Glutamatergic neuron (in vitro differentiated cells): ENCODE measurements around the gene FLNA. TPM values are rescaled to one million over a fixed set of nuclear protein-coding genes. Genes with fewer than 3 reads are reported as not detected.
"Not testable (repeated sequence)": the region's sequence is repeated elsewhere in the genome, so short reads cannot be mapped to it uniquely, and the experiment has no call there.

ENCODE experiments used
- DNase-seq: peaks from one replicate; pipeline ENCODE4 v3.0.0; 2022
- H3K27ac Mint-ChIP-seq: one replicate; pipeline ENCODE4 v1.8.0; 2020; ENCODE audit warnings: mild to moderate bottlenecking, mixed read lengths, inconsistent platforms; ENCODE audit not compliant: unreplicated experiment
- H3K27me3 Mint-ChIP-seq: one replicate; pipeline ENCODE4 v1.8.0; 2020; ENCODE audit warnings: mild to moderate bottlenecking, moderate library complexity, mixed read lengths, inconsistent platforms; ENCODE audit not compliant: unreplicated experiment
- H3K36me3 Mint-ChIP-seq: one replicate; pipeline ENCODE4 v1.8.0; 2020; ENCODE audit warnings: mild to moderate bottlenecking, mixed read lengths, inconsistent platforms; ENCODE audit not compliant: unreplicated experiment
- H3K4me1 Mint-ChIP-seq: one replicate; pipeline ENCODE4 v1.8.0; 2020; ENCODE audit warnings: mild to moderate bottlenecking, low read depth, mixed read lengths, inconsistent platforms; ENCODE audit not compliant: unreplicated experiment
- H3K4me3 Mint-ChIP-seq: one replicate; pipeline ENCODE4 v1.8.0; 2020; ENCODE audit warnings: mild to moderate bottlenecking, mixed read lengths, inconsistent platforms; ENCODE audit not compliant: unreplicated experiment
- H3K9me3 Mint-ChIP-seq: one replicate; pipeline ENCODE4 v1.8.0; 2020; ENCODE audit warnings: mild to moderate bottlenecking, moderate library complexity, mixed read lengths, inconsistent platforms; ENCODE audit not compliant: unreplicated experiment
- CTCF ChIP-seq: fragments of 200-600 bp; sonication (generic); IDR thresholded peaks from one replicate; pipeline ENCODE4 v1.5.0; 2021; ENCODE audit not compliant: partially characterized antibody, unreplicated experiment
- total RNA-seq: library from RNA; stranded (reverse); fragmentation: NEBNext Ultra II Directional; extraction: Animal tissue kit (Norgen Biotek cat#: 25700); gene quantifications from one replicate; pipeline ENCODE4 v1.2.1, GENCODE V29; 2021; ENCODE audit not compliant: unreplicated experiment

FLNA gene
- total RNA-seq, 1 donor from 2014 or later = 499 TPM

GRCh38 chrX:154349359-154349935 is 25.0 kb downstream of the FLNA start:
- H3K36me3 Mint-ChIP-seq = no peaks in the 10 kb centered on the region
- DNase-seq = peak; percentile 6
- H3K27ac Mint-ChIP-seq = no peak overlapping the region
- peaks cover 3% of the 10 kb centered on the region for H3K27me3 Mint-ChIP-seq
- H3K9me3 Mint-ChIP-seq = peaks cover 7% of the 10 kb centered on the region
- no peaks in the 10 kb centered on the region for H3K4me1 Mint-ChIP-seq
- TF ChIP-seq CTCF = no peak
- no peak overlapping the region for H3K4me3 Mint-ChIP-seq

GRCh38 chrX:154348646-154349358 is 25.6 kb downstream of the FLNA start:
- peak; percentile 5 for DNase-seq
- Mint-ChIP-seq H3K27me3 (peaks cover 3% of the 10 kb centered on the region), H3K4me1 (no peaks in the 10 kb centered on the region), H3K4me3 (no peak overlapping the region), H3K36me3 (no peaks in the 10 kb centered on the region), H3K27ac (no peak overlapping the region), H3K9me3 (peaks cover 7% of the 10 kb centered on the region)
- no peak for TF ChIP-seq CTCF

GRCh38 chrX:154348114-154348531 is 26.3 kb downstream of the FLNA start:
- no peak for DNase-seq
- peaks cover 7% of the 10 kb centered on the region for H3K9me3 Mint-ChIP-seq
- no peak overlapping the region for H3K4me3 Mint-ChIP-seq
- H3K4me1 Mint-ChIP-seq = no peaks in the 10 kb centered on the region
- H3K27me3 Mint-ChIP-seq = peaks cover 3% of the 10 kb centered on the region
- no peaks in the 10 kb centered on the region for H3K36me3 Mint-ChIP-seq
- no peak for TF ChIP-seq CTCF
- H3K27ac Mint-ChIP-seq = peak overlapping the region; percentile 28

GRCh38 chrX:154343620-154344019 is 30.8 kb downstream of the FLNA start:
- not testable (repeated sequence) for H3K4me1 Mint-ChIP-seq, H3K9me3 Mint-ChIP-seq, H3K4me3 Mint-ChIP-seq, H3K36me3 Mint-ChIP-seq, DNase-seq, H3K27me3 Mint-ChIP-seq, H3K27ac Mint-ChIP-seq

- H3K27me3 Mint-ChIP-seq, DNase-seq, H3K36me3 Mint-ChIP-seq, H3K27ac Mint-ChIP-seq, H3K4me3 Mint-ChIP-seq, H3K4me1 Mint-ChIP-seq, H3K9me3 Mint-ChIP-seq: not testable (repeated sequence)
Measured at GRCh38 chrX:154343063-154343462, 31.4 kb downstream of the FLNA start.

- H3K27ac Mint-ChIP-seq, H3K9me3 Mint-ChIP-seq, H3K27me3 Mint-ChIP-seq, DNase-seq, H3K36me3 Mint-ChIP-seq, H3K4me1 Mint-ChIP-seq, H3K4me3 Mint-ChIP-seq: not testable (repeated sequence)
Measured at GRCh38 chrX:154341399-154342298, 32.8 kb downstream of the FLNA start.
